Skeletal muscle cell (primary cell): ENCODE data around the gene KLHL26.
"Not testable (repeated sequence)": the region's sequence is repeated elsewhere in the genome, so short reads cannot be mapped to it uniquely, and the experiment has no call there.

Source experiments
- DNase-seq: peaks from one replicate; pipeline ENCODE4 v3.0.0-alpha.2; 2010; ENCODE audit warnings: low read depth
- H3K4me3 ChIP-seq: 2 replicates; pipeline ENCODE4 v1.5.1; 2011; ENCODE audit warnings: low read depth, mild to moderate bottlenecking, control low read depth, low read length, moderate library complexity

The KLHL26 gene

GRCh38 chr19:18674616-18675015 is 37.8 kb downstream of the KLHL26 start:
- no peak for DNase-seq
- no peak overlapping the region for H3K4me3 ChIP-seq

- no peak overlapping the region for H3K4me3 ChIP-seq
- no peak for DNase-seq
Measured at GRCh38 chr19:18675779-18676178, 39.0 kb downstream of the KLHL26 start.

- no peak overlapping the region for H3K4me3 ChIP-seq
- DNase-seq = no peak
Measured at GRCh38 chr19:18676692-18677091, 39.9 kb downstream of the KLHL26 start.

- H3K4me3 ChIP-seq = no peak overlapping the region
- no peak for DNase-seq
Measured at GRCh38 chr19:18677156-18677555, 40.3 kb downstream of the KLHL26 start.

- DNase-seq, H3K4me3 ChIP-seq: not testable (repeated sequence)
Measured at GRCh38 chr19:18680148-18680547, 43.3 kb downstream of the KLHL26 start.

- peak overlapping the region; percentile 57 for H3K4me3 ChIP-seq
Measured at GRCh38 chr19:18682807-18683108, 45.9 kb downstream of the KLHL26 start.

GRCh38 chr19:18683109-18683957 is 46.5 kb downstream of the KLHL26 start, which contains the start of gene CRTC1:
TSS of gene CRTC1 (plus strand) at chr19:18683680. CDS start at chr19:18683703, 23 bp downstream.
- peak within 1 kb of the TSS; percentile 66 for H3K4me3 ChIP-seq
- DNase-seq = peak; percentile 26

More at GRCh38 chr19:18682807-18683108, 45.9 kb downstream of the KLHL26 start:
- no peak for DNase-seq

GRCh38 chr19:18683958-18684641 is 47.3 kb downstream of the KLHL26 start:
- peak overlapping the region; percentile 66 for H3K4me3 ChIP-seq
- no peak for DNase-seq

GRCh38 chr19:18684642-18684993 is 47.8 kb downstream of the KLHL26 start:
- H3K4me3 ChIP-seq = peak overlapping the region; percentile 66

GRCh38 chr19:18685597-18686190 is 48.9 kb downstream of the KLHL26 start:
- no peak for DNase-seq

More at GRCh38 chr19:18684642-18684993, 47.8 kb downstream of the KLHL26 start:
- no peak for DNase-seq

GRCh38 chr19:18687740-18688465 is 51.1 kb downstream of the KLHL26 start:
- no peak overlapping the region for H3K4me3 ChIP-seq
- no peak for DNase-seq

More at GRCh38 chr19:18685597-18686190, 48.9 kb downstream of the KLHL26 start:
- H3K4me3 ChIP-seq = no peak overlapping the region

- no peak overlapping the region for H3K4me3 ChIP-seq
- no peak for DNase-seq
Measured at GRCh38 chr19:18696023-18696422, 59.2 kb downstream of the KLHL26 start.

GRCh38 chr19:18697680-18698079 is 60.9 kb downstream of the KLHL26 start:
- H3K4me3 ChIP-seq = no peak overlapping the region
- DNase-seq = no peak

- DNase-seq = no peak
- no peak overlapping the region for H3K4me3 ChIP-seq
Measured at GRCh38 chr19:18698321-18699167, 61.7 kb downstream of the KLHL26 start.

- H3K4me3 ChIP-seq = no peak overlapping the region
- DNase-seq = no peak
Measured at GRCh38 chr19:18699403-18700054, 62.7 kb downstream of the KLHL26 start.

- DNase-seq = no peak
- H3K4me3 ChIP-seq = peak overlapping the region; percentile 35
Measured at GRCh38 chr19:18700501-18701249, 63.8 kb downstream of the KLHL26 start.

GRCh38 chr19:18701250-18701608 is 64.4 kb downstream of the KLHL26 start:
- no peak for DNase-seq
- H3K4me3 ChIP-seq = peak overlapping the region; percentile 35

- no peak overlapping the region for H3K4me3 ChIP-seq
- no peak for DNase-seq
Measured at GRCh38 chr19:18704054-18704453, 67.2 kb downstream of the KLHL26 start.
